Breast epithelium (tissue), 4 donors: Measurements from ENCODE around the gene HSDL1. TPM values are rescaled to one million over a fixed set of nuclear protein-coding genes. Genes with fewer than 3 reads are reported as not detected.

Experiments used
- DNase-seq, 2 donors: peaks; one replicate each; pipeline ENCODE4 v3.0.0-alpha.2; 2019; ENCODE audit warnings: low spot score in 2 of 2
- H3K27ac ChIP-seq, 2 donors: fragments of 200-600 bp; sonication (generic) in 1 of 2; one replicate each; pipeline ENCODE4 v1.5.1; 2016 to 2019; ENCODE audit warnings: mild to moderate bottlenecking in 1 of 2
- H3K27me3 ChIP-seq, 2 donors: fragments of 200-600 bp; sonication (generic) in 1 of 2; one replicate each; pipeline versions ENCODE4 v1.5.1 to v1.6.0; 2017 to 2019; ENCODE audit warnings: control low read depth in 1 of 2, mild to moderate bottlenecking in 1 of 2
- H3K36me3 ChIP-seq: fragments of 200-600 bp; one replicate; pipeline ENCODE4 v1.5.1; 2019
- H3K4me1 ChIP-seq, 2 donors: fragments of 200-600 bp; sonication (generic); one replicate each; pipeline ENCODE4 v1.5.1; 2016 to 2019; ENCODE audit warnings: control low read depth in 1 of 2
- H3K4me3 ChIP-seq, 3 donors: fragments of 200-600 bp; sonication (generic); 1 replicate in 2 of 3; 2 replicates in 1 of 3; pipeline ENCODE4 v1.5.1; 2016 to 2019; ENCODE audit warnings: mild to moderate bottlenecking in 3 of 3, moderate library complexity in 2 of 3
- H3K9me3 ChIP-seq, 2 donors: fragments of 200-600 bp; sonication (generic) in 1 of 2; one replicate each; pipeline ENCODE4 v1.5.1; 2016 to 2019; ENCODE audit warnings: control low read depth in 1 of 2
- POLR2A ChIP-seq: fragments of 450-650 bp; IDR thresholded peaks from one replicate; pipeline ENCODE4 v1.6.1; 2016; ENCODE audit warnings: antibody characterized with exemption, mild to moderate bottlenecking, moderate library complexity
- POLR2AphosphoS5 ChIP-seq, 3 donors: sonication (generic); formaldehyde crosslinking; IDR thresholded peaks; one replicate each; pipeline ENCODE4 v1.6.1; 2017; ENCODE audit warnings: antibody characterized with exemption in 3 of 3
- intact Hi-C: fragments of 100-400 bp; cut with DNase I; formaldehyde crosslinking; loops from one replicate; pipeline ENCODE4 v1.15.1; 2023; ENCODE audit warnings: low total_unique reads
- total RNA-seq, 3 donors: library from RNA; depleted of rRNA; stranded (reverse); fragments of >200 nt; gene quantifications; one replicate each; pipeline ENCODE4 v1.1.0, GENCODE V29; 2016
- TF ChIP-seq, protein P1 (sequence below), 3 donors: fragments of 450-650 bp; IDR thresholded peaks; one replicate each; pipeline ENCODE4 v1.5.1; 2016 to 2017; ENCODE audit warnings: antibody characterized with exemption in 3 of 3, mild to moderate bottlenecking in 3 of 3, moderate library complexity in 3 of 3

The HSDL1 gene
- total RNA-seq, 3 donors from 2014 or later, result 17.0 to 25.8 (median 21.0) TPM

- intact Hi-C loops, result loop anchor here (2.0 kb wide), 1 partner anchor 56 kb away; no protein-coding TSS in a partner anchor
- DNase-seq, result no peak
- Histone ChIP-seq H3K4me1 (no peaks in the 10 kb centered on the region), H3K9me3 (no peaks in the 10 kb centered on the region), H3K36me3 (no peaks in the 10 kb centered on the region), H3K4me3 (no peak overlapping the region), H3K27me3 (no peaks in the 10 kb centered on the region), H3K27ac (no peak overlapping the region)
- TF ChIP-seq POLR2A (no peak), POLR2AphosphoS5 (IDR thresholded peaks at IDR 0.05) (no peak)
- TF ChIP-seq, protein P1, sequence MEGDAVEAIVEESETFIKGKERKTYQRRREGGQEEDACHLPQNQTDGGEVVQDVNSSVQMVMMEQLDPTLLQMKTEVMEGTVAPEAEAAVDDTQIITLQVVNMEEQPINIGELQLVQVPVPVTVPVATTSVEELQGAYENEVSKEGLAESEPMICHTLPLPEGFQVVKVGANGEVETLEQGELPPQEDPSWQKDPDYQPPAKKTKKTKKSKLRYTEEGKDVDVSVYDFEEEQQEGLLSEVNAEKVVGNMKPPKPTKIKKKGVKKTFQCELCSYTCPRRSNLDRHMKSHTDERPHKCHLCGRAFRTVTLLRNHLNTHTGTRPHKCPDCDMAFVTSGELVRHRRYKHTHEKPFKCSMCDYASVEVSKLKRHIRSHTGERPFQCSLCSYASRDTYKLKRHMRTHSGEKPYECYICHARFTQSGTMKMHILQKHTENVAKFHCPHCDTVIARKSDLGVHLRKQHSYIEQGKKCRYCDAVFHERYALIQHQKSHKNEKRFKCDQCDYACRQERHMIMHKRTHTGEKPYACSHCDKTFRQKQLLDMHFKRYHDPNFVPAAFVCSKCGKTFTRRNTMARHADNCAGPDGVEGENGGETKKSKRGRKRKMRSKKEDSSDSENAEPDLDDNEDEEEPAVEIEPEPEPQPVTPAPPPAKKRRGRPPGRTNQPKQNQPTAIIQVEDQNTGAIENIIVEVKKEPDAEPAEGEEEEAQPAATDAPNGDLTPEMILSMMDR (IDR thresholded peaks at IDR 0.05), result no peak
These were observed 14.0 kb upstream of the HSDL1 start for GRCh38 chr16:84159007-84159406.

GRCh38 chr16:84156342-84156784, 11.4 kb upstream of the HSDL1 start:
- DNase-seq, result no peak
- H3K4me3 ChIP-seq, result no peak overlapping the region
- H3K27ac ChIP-seq, result no peak overlapping the region
- intact Hi-C loops, result no loop called here
- H3K4me1 ChIP-seq, result no peaks in the 10 kb centered on the region
- no peaks in the 10 kb centered on the region for H3K9me3 ChIP-seq
- H3K36me3 ChIP-seq, result no peaks in the 10 kb centered on the region
- H3K27me3 ChIP-seq, result no peaks in the 10 kb centered on the region
- TF ChIP-seq, protein P1 (IDR thresholded peaks at IDR 0.05), result no peak
- TF ChIP-seq POLR2A (no peak), POLR2AphosphoS5 (IDR thresholded peaks at IDR 0.05) (no peak)

DNA sequence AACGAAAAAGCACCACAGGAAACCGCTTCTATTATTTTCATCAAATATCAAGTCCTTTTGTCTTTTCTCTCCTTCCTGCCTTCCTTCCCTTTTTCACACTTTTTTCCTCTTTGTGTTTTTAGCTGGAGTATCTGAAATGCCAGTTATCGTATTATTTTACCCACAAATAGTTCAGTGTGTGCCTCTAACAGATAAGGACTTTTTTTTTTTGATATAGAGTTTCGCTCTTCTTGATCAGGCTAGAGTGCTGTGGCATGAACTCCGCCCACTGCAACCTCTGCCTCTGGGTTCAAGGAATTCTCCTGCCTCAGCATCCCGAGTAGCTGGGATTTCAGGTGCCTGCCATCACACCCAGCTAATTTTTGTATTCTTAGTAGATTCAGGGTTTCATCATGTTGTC, 10.8 kb upstream of the HSDL1 start:
- H3K27ac ChIP-seq, result no peak overlapping the region
- no peaks in the 10 kb centered on the region for H3K9me3 ChIP-seq
- H3K4me3 ChIP-seq, result no peak overlapping the region
- no peaks in the 10 kb centered on the region for H3K27me3 ChIP-seq
- H3K36me3 ChIP-seq, result no peaks in the 10 kb centered on the region
- no peak for TF ChIP-seq POLR2AphosphoS5 (IDR thresholded peaks at IDR 0.05)
- TF ChIP-seq, protein P1 (IDR thresholded peaks at IDR 0.05), result no peak
- TF ChIP-seq POLR2A, result no peak
- DNase-seq, result no peak
- no peaks in the 10 kb centered on the region for H3K4me1 ChIP-seq
- intact Hi-C loops, result no loop called here

DNA sequence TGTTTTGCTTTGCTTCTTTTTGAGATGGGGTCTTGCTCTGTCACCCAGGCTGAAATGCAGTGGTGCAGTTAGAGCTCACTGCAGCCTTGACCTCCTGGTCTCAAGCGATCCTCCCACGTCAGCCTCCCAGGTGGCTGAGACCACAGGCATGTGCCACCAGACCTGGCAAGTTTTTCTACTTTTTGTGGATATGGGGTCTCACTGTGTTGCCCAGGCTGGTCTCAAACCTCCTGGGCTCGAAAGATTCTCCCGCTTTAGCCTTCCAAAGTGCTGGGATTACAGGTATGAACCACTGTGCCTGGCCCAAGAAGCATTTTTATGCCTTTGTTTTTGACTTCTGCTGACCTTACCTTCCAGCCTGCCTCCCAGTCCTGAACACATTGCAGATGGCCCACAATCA, 10.2 kb upstream of the HSDL1 start:
- H3K4me3 ChIP-seq, result no peak overlapping the region
- no peaks in the 10 kb centered on the region for H3K4me1 ChIP-seq
- intact Hi-C loops, result no loop called here
- H3K27ac ChIP-seq, result no peak overlapping the region
- H3K36me3 ChIP-seq, result no peaks in the 10 kb centered on the region
- TF ChIP-seq POLR2A (no peak), POLR2AphosphoS5 (IDR thresholded peaks at IDR 0.05) (no peak)
- TF ChIP-seq, protein P1 (IDR thresholded peaks at IDR 0.05), result no peak
- H3K27me3 ChIP-seq, result no peaks in the 10 kb centered on the region
- no peaks in the 10 kb centered on the region for H3K9me3 ChIP-seq
- DNase-seq, result no peak

- Histone ChIP-seq H3K9me3 (no peaks in the 10 kb centered on the region), H3K4me1 (no peaks in the 10 kb centered on the region), H3K4me3 (no peak overlapping the region), H3K27ac (no peak overlapping the region), H3K27me3 (no peaks in the 10 kb centered on the region), H3K36me3 (no peaks in the 10 kb centered on the region)
- TF ChIP-seq POLR2A, result no peak
- TF ChIP-seq, protein P1 (IDR thresholded peaks at IDR 0.05), result no peak
- no peak for TF ChIP-seq POLR2AphosphoS5 (IDR thresholded peaks at IDR 0.05)
- intact Hi-C loops, result no loop called here
- no peak for DNase-seq
These were observed 8.8 kb upstream of the HSDL1 start for GRCh38 chr16:84153660-84154214.
